Cortex of kidney (tissue), 1 donor: Measurements from ENCODE around the gene NCOR1.
"Not testable (repeated sequence)": the region's sequence is repeated elsewhere in the genome, so short reads cannot be mapped to it uniquely, and the experiment has no call there.

Experiments
- DNase-seq: peaks from one replicate; lab custom pipeline; 2025; lab: John Stamatoyannopoulos, UW

The NCOR1 gene

GRCh38 chr17:16215002-16215272 lies 397 bp downstream of the NCOR1 start:
- DNase-seq, result no peak

DNA sequence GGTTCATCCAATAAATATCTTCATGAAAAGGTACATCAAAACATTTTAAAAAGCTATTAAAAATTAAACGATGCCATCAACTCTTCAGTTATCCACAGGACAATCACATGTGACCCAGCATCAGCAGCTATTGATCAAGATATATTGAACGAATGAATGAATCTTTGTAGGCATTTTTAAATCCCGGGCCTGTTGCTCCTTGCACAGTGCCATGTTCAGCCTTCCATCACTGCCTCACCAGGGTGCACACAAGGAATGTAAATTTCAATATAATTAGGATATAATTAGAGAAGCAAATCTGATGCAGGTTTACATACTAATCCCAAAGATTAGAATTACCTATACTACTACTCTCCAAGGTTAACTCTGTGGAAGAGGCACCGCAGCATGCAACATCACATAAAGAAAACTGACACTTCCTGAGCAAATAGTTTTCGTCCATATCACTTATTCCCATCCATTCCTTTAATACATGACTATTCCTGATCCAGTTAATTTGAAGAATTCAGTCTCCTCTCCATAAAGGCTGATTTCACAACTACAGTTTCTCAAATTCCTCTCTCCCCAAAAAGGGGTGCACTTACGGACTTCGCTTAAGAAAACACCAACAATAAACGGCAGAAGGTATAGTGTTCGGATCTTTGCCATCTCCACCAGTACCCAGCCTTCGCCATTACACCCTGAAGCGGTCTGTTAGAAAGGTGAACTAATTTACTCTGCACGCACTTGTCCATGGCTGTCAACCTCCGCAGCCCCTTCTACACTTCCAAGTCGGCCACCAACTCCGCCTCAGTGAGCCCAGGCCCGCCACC lies 938 bp downstream of the NCOR1 start:
- no peak for DNase-seq

DNA sequence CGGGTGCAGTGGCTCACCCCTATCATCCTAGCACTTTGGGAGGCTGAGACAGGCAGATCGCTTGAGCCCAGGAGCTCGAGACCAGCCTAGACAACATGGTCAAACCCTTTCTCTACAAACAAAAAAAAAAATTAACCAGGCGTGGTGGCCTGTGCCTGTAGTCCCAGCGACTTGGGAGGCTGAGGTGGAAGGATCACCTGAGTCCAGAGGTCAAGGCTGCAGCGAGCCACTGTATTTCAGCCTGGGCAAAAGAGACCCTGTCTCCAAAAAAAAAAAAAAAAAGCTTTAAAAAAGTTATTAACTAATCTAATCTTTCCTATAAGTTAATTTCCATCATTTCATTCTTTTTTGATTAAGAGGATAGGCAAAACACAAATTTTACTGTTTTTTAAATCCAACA lies 2.5 kb downstream of the NCOR1 start:
- no peak for DNase-seq

GRCh38 chr17:16211590-16211989 lies 3.7 kb downstream of the NCOR1 start:
- DNase-seq, result no peak

GRCh38 chr17:16204763-16205162 lies 10.6 kb downstream of the NCOR1 start:
- not testable (repeated sequence) for DNase-seq

- DNase-seq, result not testable (repeated sequence)
Measured at GRCh38 chr17:16202554-16203500, 12.5 kb downstream of the NCOR1 start.

GRCh38 chr17:16201693-16202131 lies 13.6 kb downstream of the NCOR1 start:
- not testable (repeated sequence) for DNase-seq

GRCh38 chr17:16199093-16199492 lies 16.2 kb downstream of the NCOR1 start:
- DNase-seq, result no peak

DNA sequence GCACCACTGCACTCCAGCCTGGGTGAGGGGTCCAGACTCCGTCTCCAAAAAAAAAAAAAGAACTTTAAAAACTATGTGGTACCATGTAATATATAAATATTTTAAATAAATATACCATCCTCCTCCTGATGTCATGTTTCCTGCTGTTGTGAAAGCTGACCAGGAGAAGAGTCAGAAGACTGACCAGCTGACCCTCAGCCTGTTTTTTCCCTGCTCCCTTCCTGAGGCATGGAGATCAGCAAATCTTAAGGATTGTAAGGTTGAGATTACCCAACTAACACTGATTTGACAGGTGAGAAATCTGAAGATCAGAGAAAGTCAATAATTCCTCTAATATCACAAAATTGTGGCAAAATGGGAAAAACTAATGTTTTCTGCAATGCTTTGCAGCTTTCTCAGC lies 18.1 kb downstream of the NCOR1 start:
- no peak for DNase-seq

GRCh38 chr17:16194307-16194835 lies 21.0 kb downstream of the NCOR1 start:
- DNase-seq, result not testable (repeated sequence)

DNA sequence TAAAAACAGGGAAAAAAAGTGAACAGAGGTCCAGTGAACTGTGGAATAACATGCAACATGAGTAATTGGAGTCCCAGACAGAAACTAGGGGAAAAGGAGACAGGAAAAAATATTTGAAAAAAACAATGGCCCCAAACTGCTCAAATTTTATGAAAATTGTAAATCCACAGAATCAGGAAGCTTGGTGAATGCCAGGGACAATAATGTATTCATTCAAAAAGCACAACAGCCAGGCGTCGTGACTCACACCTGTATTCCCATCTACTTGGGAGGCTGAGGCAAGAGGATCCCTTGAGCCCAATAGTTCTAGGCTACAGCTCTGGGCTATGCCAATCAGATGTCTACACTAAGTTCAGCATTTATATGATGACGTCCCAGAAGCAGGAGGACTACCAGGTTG lies 23.7 kb downstream of the NCOR1 start:
- no peak for DNase-seq

- no peak for DNase-seq
Measured at GRCh38 chr17:16190703-16191360, 24.5 kb downstream of the NCOR1 start.

DNA sequence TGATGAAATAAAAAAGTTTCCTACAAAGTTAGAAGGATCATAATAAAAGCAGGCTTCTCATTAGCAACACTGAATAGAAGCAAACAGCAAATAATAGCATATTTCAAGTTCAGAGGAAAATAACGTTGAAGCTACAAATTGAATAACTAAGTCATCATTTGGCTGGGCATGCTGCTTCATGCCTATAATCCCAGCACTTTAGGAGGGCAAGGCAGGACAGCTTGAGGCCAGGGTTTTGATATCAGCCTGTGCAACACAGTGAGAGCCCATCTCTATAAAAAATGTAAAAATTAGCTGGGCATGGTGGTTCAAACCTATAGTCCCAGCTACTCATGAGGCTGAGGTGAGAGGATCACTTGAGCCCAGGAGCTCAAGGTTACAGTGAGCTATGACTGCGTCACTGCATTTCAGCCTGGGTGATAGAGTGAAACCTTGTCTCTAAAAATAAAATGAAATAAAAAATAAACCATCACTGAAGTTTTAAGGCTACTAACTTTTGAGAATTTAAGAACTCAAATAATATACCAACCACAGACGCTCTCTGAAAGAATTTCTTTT lies 25.5 kb downstream of the NCOR1 start:
- no peak for DNase-seq

- DNase-seq, result no peak
Measured at GRCh38 chr17:16187642-16188041, 27.7 kb downstream of the NCOR1 start.

DNA sequence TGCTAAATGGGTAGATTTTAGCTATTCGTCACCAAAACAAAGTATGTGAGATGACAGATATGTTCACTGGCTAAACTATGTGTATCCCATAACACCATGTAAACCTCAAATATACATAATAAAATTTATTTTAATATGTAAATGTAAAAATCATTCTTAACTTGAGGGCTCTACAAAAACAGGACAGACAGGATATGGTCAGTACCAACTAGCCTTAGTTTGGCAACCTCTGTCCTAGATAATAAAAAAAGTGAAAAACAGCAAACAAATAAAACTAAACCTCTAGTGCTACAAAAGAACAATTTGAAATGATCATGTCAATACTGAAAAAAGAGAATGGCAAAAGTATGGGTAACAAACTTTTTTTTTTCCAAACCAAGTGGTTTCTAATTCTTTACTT lies 33.8 kb downstream of the NCOR1 start:
- DNase-seq, result no peak

DNA sequence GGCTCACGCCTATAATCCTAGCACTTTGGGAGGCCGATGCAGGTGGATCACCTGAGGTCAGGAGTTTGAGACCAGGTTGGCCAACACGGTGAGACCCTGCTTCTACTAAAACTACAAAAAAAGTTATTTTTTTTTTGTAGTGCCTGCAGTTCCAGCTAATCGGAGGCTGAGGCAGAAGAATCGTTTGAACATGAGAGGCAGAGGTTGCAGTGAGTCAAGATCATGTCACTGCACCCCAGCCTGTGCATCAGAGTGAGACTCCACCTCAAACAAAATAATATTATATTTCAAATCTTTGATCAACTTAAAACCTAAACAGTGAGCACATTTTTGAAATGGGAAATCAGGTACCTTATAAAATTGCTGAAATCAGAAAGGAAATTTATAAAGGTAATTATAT lies 36.5 kb downstream of the NCOR1 start:
- no peak for DNase-seq

DNA sequence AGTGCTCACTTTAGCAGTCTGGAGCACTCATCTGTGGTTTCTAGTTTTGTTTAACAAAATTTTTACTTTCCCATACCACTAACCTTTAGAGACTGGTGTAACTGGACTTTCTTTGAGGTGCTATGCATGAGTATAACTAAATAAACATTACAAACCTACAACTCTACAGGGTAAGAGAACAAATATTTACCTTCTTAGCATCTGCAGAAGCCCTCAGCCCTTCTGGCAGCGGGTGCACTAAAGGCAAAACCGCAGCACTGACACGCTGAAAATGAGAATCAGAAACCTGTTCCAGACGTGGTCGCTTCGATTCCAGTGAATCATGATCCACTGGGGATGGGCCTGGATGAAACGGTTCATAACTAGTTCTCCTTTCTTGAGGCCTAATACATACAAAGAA lies 43.7 kb downstream of the NCOR1 start:
- no peak for DNase-seq

DNA sequence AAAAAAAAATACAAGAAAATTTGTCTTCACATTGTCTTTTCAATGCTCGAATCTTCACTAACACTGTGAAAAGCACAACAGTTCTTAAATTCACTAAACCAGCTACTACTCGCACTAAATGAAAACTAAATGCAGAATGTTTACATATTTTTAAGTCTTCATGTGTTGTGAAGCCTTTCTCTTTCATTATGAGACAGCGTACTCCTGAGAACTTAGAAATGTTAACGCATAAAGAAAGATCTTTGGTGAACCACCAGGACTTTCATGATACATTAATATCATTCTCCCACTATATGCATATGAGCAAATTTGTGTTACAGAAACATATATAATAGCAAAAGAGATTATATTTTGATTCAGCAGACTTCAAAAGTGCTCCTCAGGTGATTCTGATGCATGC lies 48.6 kb downstream of the NCOR1 start:
- not testable (repeated sequence) for DNase-seq

DNA sequence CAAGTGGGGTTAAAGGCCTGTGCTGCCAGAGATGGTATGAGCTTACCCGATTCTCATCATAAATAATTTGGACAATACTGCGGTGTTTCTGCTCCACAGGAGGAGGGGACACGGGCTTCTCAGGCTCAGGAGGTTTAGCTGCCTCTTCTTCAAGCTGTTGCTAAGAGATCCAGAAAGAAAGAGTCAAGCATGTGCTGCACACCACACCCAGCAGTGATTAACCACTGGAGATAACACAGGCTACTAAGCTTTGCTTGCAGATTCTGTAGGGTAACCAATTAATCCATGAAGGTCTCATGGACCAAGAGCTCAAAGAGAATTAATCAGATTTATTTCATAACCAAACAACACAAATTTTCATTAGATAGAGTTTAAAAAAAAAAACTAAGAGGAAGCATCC lies 56.6 kb downstream of the NCOR1 start:
- DNase-seq, result no peak

GRCh38 chr17:16155536-16155935 lies 59.8 kb downstream of the NCOR1 start:
- no peak for DNase-seq

DNA sequence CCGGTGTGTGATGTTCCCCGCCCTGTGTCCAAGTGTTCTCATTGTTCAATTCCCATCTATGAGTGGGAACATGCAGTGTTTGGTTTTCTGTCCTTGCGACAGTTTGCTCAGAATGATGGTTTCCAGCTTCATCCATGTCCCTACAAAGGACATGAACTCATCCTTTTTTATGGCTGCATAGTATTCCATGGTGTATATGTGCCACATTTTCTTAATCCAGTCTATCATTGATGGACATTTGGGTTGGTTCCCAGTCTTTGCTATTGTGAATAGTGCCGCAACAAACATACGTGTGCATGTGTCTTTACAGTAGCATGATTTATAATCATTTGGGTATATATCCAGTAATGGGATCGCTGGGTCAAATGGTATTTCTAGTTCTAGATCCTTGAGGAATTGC lies 63.0 kb downstream of the NCOR1 start:
- DNase-seq, result not testable (repeated sequence)

DNA sequence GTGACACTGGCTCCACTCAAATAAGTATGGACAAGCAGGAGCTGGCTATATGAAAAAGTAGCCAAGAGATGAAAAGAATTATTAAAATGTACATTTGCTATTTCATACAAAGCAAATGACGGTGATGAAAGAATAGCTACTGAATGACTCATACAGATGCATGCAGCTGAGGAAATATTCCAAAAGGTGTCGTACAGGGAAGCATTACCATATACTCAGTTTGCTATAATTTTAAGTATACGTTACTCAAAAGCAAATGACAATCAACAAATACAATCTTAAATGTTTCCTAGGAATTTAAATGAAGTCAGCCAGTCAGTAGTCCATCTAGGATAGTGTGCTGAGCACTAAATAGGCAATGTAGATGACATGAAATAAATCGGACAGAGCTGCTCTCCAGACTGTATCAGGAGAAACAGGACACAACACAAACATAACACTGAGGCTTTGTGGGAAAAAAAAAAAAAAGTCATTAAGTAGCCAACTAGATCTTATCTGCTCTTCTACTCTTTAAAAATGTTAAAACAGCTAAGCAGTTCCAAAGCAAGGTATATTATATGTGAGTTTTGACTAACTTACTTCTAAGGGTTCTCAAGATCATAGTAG lies 65.0 kb downstream of the NCOR1 start:
- DNase-seq, result no peak
